GM12878 (cell line): Measurements from ENCODE around the gene SNAPC3.

Experiments
- EGR1 ChIP-seq, 2 experiments: IDR thresholded peaks; 1 replicate in 1 of 2; 2 replicates in 1 of 2; pipeline ENCODE4 v1.6.1; 2011 to 2012; ENCODE audit warnings: low read depth in 2 of 2, low read length in 2 of 2, borderline replicate concordance in 1 of 2, mild to moderate bottlenecking in 1 of 2, moderate library complexity in 1 of 2
- SMAD1 ChIP-seq: fragments of 450-650 bp; IDR thresholded peaks from 2 replicates; pipeline ENCODE4 v1.6.1; 2018; ENCODE audit warnings: mild to moderate bottlenecking, low read depth; ENCODE audit not compliant: partially characterized antibody
- YY1 ChIP-seq: IDR thresholded peaks from 2 replicates; pipeline ENCODE4 v1.6.1; 2011; ENCODE audit warnings: low read depth, mild to moderate bottlenecking, low read length

GRCh38 chr9:15461056-15461455 lies 38.4 kb downstream of the SNAPC3 start:
- no peak for TF ChIP-seq YY1
- TF ChIP-seq EGR1 (IDR thresholded peaks at IDR 0.05; ENCODE audit: borderline replicate concordance in 1 of 2, low read depth in 2 of 2, low read length in 2 of 2), result no peak
- no peak for TF ChIP-seq SMAD1
